H4 (cell line): ENCODE results near the gene NAT10. TPM values are rescaled to one million over a fixed set of nuclear protein-coding genes. Genes with fewer than 3 reads are reported as not detected.
A peak's percentile ranks its signal among the peaks of the same experiment; 100 is the strongest.
"Not testable (repeated sequence)": the region's sequence is repeated elsewhere in the genome, so short reads cannot be mapped to it uniquely, and the experiment has no call there.

Experiments
- DNase-seq: peaks from one replicate; pipeline ENCODE4 v3.0.0-alpha.2; 2015; ENCODE audit warnings: low spot score
- total RNA-seq: library from RNA; depleted of rRNA; stranded (reverse); fragments of >200 nt; shearing (Covaris generic); gene quantifications from 2 replicates; pipeline ENCODE4 v1.2.3, GENCODE V29; 2014

Gene NAT10
- total RNA-seq, 1 experiment from 2014 or later = 55.8 TPM

DNA sequence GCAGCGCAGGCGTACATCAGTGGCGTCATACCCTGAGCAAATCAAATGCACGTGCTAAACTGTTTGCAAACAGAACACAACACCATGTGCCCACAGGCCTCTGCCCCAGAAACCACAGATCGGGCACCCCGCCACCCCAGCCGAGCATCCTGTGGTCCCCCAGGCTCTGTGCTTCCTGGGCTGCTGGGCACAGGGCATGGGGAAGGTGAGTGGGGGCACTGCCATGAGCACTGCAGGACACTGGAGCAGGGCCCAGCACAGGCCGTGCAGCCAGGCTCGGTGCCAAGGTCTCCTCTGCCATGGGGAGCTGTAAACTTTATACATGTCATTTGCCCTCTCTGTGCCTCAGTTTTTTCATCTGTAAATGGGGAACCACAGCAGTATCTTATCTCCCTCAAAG, 62.5 kb downstream of the NAT10 start:
- no peak for DNase-seq

DNA sequence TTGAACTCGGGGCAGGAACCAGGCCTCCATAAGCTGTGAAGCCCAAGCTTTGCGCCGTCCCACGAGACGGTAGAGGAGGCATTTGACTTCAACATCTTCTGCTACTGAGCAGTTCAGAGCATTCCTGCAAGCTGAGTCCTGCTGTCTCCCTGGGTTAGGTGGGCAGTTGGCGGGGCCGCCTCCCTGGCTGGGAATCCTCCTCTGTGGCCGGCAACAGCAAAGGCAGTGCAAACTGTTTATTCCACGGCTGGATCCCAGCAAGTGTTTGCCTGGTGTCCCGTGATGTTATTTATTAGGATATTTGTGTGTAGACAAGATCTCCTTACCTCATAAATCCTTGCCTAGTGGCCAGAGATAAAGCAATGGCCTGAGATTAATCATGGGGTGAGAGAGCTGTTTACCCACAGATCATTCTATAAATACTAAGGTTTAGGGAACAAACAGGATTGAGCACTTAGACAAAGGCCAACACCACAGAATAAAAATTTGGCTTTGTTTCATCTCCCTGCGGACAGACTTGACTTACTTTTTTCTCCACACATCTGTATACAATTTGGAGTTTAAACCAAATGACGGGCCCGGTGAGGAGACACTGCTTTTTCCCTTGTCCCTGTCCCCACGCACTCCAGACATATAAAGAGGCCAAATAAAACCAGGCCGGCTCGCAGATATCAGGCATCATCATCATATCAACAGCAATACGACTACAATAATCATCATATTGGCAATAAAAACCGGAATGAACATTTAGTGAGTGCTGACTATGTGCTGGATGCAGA, 63.4 kb downstream of the NAT10 start:
- DNase-seq = no peak

GRCh38 chr11:34169686-34170085, 64.3 kb downstream of the NAT10 start:
- DNase-seq = no peak

DNA sequence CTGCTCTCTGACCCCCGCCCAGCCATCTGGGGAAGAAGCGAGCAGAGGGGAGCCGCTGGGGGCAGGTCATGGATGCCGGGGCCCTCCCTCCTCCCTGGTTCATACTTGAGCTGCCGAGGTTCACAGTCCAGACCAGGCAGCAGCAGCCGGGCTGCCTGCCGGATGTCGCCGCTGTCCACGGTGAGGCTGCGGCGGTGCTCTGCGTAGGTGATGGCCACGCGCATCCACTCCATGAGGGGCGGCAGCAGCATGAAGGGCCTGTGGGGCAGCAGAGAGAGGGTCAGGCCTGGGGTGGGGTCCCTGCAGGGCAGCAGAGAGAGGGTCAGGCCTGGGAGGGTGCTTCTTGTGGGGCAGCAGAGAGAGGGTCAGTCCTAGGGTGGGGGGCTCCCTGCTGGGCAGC, 67.6 kb downstream of the NAT10 start:
- no peak for DNase-seq

DNA sequence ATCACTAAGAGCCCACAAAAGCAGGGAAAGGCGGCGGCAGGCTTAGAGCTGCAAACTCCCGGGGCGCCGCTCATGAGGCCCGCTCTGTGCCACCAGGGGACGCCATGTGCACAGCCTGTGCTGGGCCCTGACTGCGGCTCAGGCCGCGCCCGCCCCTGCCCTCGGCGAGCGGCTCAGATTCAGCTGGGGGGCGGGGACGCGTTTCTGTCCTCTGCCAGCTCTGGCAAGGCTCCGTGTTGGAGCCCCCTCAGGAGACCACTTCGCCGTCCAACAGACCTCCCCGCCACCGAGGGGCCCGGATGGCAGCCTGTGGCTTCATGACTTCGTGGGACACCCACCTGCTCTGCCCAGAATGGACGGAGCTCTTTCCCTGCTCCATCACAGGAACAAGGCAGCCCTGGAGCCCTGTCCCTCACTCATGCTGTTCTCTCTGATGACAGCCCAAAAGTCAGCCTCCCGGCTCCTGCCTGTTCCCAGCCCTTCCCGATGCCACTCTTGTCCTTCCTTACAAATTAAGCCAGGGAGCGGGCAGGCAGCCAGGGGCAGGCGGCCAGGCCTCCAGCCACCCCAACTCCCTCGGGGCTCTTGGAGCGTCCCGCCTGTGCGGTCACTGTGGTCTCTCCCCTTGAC, 69.1 kb downstream of the NAT10 start:
- DNase-seq = peak; percentile 73

DNA sequence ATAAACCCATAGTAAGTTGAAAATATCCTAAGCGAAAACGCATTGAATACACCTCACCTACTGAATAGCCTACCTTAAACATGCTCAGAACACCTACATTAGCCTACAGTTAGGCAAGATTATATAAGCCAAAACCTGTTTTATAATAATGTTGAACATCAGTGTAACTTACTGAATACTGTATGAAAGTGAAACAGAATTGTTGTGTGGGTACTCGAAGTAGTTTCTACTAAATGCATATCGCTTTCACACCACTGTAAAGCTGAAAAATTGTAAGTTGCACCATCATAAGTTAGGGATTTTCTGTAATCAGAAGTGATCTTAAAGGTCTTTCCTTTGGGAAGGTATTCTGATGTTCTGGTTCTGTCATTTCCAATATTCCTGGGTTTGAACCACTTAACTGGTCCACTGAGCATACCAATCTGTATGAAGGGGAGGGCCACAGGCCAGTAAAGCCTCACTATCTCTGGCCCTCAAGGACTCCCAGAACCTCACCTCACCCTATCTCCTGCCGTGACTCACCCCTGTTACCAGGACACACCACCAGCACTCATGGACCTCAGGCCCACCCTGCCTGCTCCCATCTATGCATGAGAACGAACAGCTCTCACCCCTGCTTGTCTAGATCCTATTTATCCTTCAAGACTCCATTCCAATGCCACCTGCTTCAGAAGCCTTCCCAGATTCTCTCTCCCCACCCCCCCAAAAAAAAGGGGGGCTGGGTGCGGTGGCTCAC, 70.0 kb downstream of the NAT10 start:
- DNase-seq = no peak

GRCh38 chr11:34176751-34177209, 71.4 kb downstream of the NAT10 start:
- DNase-seq = peak; percentile 44

DNA sequence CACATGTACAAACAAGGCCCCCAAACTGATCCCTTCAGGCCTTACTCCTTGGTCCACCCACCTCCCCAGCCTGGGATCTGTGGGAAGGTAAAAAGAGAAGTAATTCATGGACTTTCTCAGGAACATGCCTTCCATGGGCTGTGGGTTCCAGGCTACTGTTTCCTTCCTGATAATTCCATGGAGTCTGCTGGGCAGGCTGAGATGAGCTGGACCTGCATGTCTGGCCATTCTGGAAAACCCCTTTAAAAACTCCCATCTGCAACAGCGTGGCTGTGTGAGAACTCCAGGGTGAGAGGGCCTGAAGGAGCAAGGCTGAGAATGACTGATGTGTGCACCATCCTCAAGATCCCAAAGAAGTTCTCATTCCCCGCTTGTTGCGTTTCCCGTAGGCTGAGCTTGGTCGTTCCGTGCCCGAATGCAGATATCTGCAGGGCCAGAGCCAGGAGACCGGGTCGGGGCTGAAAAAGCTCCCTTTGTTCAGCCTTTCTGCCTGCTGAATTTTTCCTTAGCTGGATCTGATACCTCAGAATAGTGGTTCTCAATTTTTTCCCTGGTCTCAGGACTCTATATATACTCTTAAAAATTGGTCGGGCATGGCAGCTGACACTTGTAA, 72.9 kb downstream of the NAT10 start:
- no peak for DNase-seq

GRCh38 chr11:34179026-34179675, 73.7 kb downstream of the NAT10 start:
- DNase-seq = no peak

DNA sequence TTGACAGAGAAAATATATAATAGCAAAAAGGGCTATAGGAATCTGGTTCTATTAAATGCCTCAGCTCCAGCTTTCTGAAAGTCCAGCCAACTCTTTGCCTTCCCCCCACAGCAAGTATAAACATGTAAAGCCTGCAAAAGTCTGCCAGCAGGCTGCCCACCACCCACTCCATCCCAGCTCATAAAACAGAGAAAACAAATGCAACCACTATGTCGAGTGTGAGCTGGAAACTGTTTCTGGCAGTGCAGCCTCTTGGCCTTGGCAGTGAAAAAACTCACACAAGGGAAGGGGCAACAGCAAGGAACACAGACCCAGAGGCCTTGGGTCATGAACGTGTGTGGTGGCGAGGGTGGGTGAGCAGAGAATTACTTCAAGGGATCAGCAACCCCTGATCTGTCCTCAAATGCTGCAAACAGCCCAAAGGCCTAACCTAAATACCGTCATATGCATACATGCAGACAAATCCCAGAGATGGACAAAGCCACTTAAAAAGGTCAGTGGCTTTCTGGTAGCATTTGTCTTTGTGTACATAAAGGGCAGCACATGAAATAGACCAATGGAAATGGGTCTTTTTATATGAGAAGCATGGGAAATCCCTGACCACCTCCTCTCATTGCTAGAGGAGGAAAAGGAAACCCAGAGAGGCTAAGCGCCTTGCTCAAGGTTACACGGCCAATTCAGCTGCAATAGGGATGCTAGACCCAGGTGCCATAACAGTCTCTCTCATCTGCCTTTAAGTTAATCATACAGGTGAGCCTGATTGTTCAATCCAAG, 74.8 kb downstream of the NAT10 start:
- no peak for DNase-seq

DNA sequence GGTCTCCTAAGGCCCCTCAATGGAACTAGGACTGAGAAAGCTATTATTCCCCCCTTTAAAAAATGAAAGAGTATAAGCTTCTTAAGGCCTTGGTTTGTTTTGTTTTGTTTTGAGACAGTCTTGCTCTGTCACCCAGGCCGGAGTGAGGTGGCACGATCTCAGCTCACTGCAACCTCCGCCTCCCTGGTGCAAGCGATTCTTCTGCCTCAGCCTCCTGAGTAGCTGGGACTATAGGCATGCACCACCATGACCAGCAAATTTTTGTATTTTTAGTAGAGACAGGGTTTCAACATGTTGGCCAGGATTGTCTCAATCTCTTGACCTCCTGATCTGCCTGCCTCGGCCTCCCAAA, 75.4 kb downstream of the NAT10 start:
- not testable (repeated sequence) for DNase-seq

DNA sequence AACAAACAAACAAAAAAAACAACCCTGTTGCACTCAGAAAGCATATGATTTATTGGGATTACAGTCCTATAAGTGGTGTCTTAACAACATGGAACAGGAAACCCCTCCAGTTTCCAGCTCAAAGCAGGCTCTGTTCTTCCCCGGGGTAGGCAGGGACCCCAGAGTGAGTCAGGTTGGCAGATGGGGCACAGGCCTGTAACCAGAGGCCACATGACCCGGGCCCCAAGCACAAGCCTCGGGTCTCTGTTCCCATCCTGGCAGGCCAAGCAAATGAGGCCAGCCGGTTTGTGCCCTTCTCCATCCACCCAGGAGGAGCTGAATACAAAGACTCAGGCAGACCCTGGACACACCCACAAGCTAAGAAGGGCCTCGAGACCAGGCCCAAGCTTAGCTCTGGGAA, 75.8 kb downstream of the NAT10 start:
- no peak for DNase-seq

GRCh38 chr11:34181856-34182405, 76.5 kb downstream of the NAT10 start:
- DNase-seq = no peak

- DNase-seq = no peak
These were observed 77.0 kb downstream of the NAT10 start for GRCh38 chr11:34182425-34182824.

DNA sequence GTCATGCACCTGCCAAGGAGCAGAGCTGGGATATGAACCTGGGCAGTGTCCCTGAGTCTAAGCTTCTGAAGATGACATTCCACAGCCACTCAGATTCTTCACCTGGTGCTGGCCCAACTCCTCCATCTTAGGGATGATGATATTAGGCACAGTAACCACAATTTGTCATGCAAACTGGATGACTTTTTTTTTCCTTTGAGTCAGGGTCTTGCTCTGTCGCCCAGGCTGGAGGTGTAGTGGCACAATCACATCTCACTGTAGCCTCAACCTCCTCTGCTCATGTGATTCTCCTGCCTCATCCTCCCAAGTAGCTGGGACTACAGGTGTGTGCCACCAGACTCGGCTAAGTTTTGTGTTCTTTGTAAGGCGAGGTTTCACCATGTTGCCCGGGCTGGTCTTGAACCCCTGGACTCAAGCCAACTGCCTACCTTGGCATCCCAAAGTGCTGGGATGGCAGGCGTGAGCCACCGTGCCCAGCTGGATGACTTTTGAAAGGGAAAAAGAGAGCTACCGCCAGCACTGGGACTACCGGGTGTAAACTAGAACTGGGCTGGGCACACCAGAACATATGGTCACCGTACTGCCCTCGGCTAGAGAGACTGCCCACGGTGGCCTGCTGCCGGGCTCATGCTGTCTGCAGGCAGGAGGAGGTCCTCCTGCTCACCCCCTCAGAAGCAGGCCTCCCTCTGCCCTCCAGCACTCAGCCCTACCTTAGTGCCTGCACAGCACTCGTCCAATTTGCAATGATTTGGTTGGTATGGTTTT, 77.7 kb downstream of the NAT10 start:
- no peak for DNase-seq

DNA sequence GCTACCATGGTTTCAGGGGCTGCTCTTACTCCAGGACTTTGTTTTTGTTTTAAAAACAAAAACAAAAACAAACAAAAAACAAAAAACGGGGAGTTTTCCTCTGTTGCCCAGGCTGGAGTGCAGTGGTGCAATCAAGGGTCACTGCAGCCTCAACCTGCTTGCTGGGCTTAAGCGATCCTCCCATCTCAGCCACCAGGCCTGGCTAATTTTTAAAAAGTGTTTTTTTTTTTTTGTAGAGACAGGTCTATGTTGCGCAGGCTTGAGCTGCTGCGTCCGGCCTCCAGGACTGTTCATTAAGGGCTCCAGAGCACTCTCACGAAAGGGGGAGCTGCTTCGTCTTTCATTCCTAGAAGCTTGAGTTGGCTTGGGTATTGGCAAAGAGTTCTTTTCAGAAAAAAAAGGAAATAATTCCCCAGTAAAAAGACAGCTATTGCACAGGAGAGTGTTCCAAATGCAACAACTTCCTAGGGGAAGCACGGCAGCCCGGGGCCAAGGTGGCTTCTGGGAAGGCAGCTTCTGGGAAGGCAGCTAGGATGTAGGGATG, 78.5 kb downstream of the NAT10 start:
- no peak for DNase-seq

DNA sequence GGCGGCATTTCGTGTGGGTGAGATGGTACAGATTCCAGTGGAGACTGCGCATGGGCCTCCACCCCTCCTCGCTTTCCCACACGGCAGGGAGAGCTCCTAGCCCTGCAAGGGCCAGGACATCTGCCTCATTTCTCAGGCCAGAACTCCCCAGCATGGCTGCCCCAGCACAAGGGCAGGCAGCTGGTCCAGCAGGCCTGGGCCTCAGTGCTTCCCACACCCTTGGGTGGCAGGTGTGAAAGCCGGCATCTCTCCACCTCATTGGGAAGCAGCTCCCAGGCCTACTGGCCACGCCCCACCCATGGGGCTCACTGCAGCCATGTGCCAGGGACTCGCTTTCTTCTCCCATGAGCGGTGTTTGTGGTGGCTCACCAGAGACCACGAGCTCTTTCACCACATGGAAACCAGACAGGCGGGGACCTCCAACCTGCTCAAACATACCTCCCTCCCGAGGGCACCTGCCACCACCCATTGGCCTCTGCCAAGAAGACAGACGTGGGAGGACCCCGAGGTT, 79.1 kb downstream of the NAT10 start:
- DNase-seq = no peak

GRCh38 chr11:34185926-34186841, 80.8 kb downstream of the NAT10 start:
- DNase-seq = no peak
